Smooth muscle cell (in vitro differentiated cells): ENCODE measurements around the gene RAI1. TPM values are rescaled to one million over a fixed set of nuclear protein-coding genes. Genes with fewer than 3 reads are reported as not detected.

Experiments
- DNase-seq: peaks from one replicate; lab custom pipeline; 2025; ENCODE audit not compliant: unreplicated experiment; lab: John Stamatoyannopoulos, UW
- H2AFZ ChIP-seq: fragments of 200-600 bp; sonication (generic); 2 replicates; pipeline ENCODE4 v1.6.0; 2016; ENCODE audit warnings: antibody characterized with exemption, low read depth, mild to moderate bottlenecking
- H3F3A ChIP-seq: fragments of 200-600 bp; sonication (generic); 2 replicates; pipeline ENCODE4 v1.6.0; 2017; ENCODE audit warnings: antibody characterized with exemption, low read depth
- H3K27ac ChIP-seq: fragments of 200-600 bp; sonication (generic); 2 replicates; pipeline ENCODE4 v1.5.1; 2016; ENCODE audit warnings: low read depth, mild to moderate bottlenecking
- H3K27me3 ChIP-seq: fragments of 200-600 bp; sonication (generic); 2 replicates; pipeline ENCODE4 v1.6.1; 2016; ENCODE audit warnings: low read depth, mild to moderate bottlenecking
- H3K36me3 ChIP-seq: fragments of 200-600 bp; sonication (generic); 2 replicates; pipeline ENCODE4 v1.5.1; 2016; ENCODE audit warnings: low read depth
- H3K4me1 ChIP-seq: fragments of 200-600 bp; sonication (generic); 2 replicates; pipeline ENCODE4 v1.5.1; 2016; ENCODE audit warnings: low read depth
- H3K4me2 ChIP-seq: fragments of 200-600 bp; sonication (generic); 2 replicates; pipeline ENCODE4 v1.6.0; 2016; ENCODE audit warnings: mild to moderate bottlenecking
- H3K4me3 ChIP-seq: fragments of 200-600 bp; sonication (generic); 2 replicates; pipeline ENCODE4 v1.5.1; 2016; ENCODE audit warnings: mild to moderate bottlenecking
- H3K79me2 ChIP-seq: fragments of 200-600 bp; sonication (generic); 2 replicates; pipeline ENCODE4 v1.6.0; 2016; ENCODE audit warnings: low read depth, mild to moderate bottlenecking
- H3K9ac ChIP-seq: fragments of 200-600 bp; sonication (generic); 2 replicates; pipeline ENCODE4 v1.6.0; 2016; ENCODE audit warnings: low read depth
- H3K9me3 ChIP-seq: fragments of 200-600 bp; sonication (generic); replicated peaks from 2 replicates; pipeline ENCODE4 v1.5.1; 2016; ENCODE audit warnings: low read depth
- H4K20me1 ChIP-seq: fragments of 200-600 bp; sonication (generic); 2 replicates; pipeline ENCODE4 v1.6.0; 2016; ENCODE audit warnings: low read depth
- WGBS: methylation state at CpG from one replicate; pipeline ENCODE4 v1.1.7; 2016; ENCODE audit warnings: low lambda C conversion rate; 5-methylcytosine and 5-hydroxymethylcytosine counted together
- polyA plus RNA-seq: library from polyadenylated mRNA; unstranded; fragments of >200 nt; fragmentation: Nextera tagmentation; extraction: Ambion mirVana; gene quantifications from 2 replicates; pipeline ENCODE4 v1.2.1, GENCODE V29; 2016
- total RNA-seq: library from RNA; depleted of rRNA; stranded (reverse); fragments of >200 nt; gene quantifications from 2 replicates; pipeline ENCODE4 v1.2.3, GENCODE V29; 2014
- TF ChIP-seq, protein P1 (sequence below): fragments of 200-600 bp; sonication (generic); IDR thresholded peaks from 2 replicates; pipeline ENCODE4 v1.5.1; 2017; ENCODE audit warnings: borderline replicate concordance, mild to moderate bottlenecking, antibody characterized with exemption; ENCODE audit not compliant: insufficient read depth, poor library complexity, severe bottlenecking

RAI1 gene
- total and polyA plus RNA-seq, 2 experiments from 2014 or later, result 11.1 to 17.6 TPM

DNA sequence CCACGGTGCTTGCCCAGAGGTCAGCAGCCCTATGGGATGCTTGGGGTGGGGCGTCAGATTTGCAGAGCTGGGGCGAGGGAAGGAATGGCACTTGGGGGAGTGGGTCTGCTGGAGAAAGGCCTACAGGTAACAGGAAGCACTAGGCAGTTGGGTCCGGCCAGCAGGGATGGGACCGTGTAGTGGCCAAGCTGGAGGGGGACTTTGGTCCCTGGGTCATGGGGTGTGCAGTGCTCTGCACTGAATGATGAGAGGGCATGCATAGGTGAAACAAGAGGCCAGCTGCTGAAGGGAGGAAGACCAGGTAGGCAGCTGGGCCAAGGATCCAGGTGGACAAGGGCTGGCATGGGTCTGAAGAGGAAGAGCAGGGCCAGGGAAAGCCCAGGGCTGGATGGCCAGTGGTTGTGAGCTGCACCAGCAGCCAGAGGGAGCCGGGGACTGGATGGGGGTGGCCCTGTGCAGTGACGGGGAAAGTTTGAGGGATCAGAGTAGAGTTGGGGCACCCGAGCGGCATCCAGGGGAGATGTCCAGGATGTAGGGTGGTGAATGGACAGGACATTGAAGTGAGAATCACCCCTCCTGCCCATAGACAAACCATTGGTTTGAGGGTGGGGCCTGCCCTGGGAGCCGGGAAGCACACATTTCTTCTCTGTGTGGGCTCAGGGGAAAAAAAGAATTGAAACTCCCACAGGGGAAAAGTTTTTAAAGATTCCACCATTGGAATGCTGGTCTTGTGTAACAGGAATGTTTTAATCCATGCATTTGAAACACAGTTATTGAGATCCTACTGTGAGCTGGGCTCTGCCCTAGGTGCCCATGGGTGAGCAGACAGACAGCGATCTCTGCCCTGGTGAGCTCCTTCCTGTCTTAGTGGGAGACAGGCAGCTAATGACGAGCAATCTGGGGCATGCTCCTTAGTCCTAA, 25.1 kb downstream of the RAI1 start:
- Histone ChIP-seq H3K4me2 (no peak overlapping the region), H3K79me2 (peaks cover 99% of the 10 kb centered on the region), H3F3A (no peaks in the 10 kb centered on the region), H3K27ac (no peak overlapping the region), H3K9me3 (no peaks in the 10 kb centered on the region), H4K20me1 (peaks cover 100% of the 10 kb centered on the region), H2AFZ (no peak overlapping the region), H3K4me1 (peaks cover 12% of the 10 kb centered on the region), H3K9ac (no peak overlapping the region), H3K4me3 (no peak overlapping the region), H3K36me3 (no peaks in the 10 kb centered on the region), H3K27me3 (no peaks in the 10 kb centered on the region)
- DNase-seq, result no peak
- TF ChIP-seq, protein P1, sequence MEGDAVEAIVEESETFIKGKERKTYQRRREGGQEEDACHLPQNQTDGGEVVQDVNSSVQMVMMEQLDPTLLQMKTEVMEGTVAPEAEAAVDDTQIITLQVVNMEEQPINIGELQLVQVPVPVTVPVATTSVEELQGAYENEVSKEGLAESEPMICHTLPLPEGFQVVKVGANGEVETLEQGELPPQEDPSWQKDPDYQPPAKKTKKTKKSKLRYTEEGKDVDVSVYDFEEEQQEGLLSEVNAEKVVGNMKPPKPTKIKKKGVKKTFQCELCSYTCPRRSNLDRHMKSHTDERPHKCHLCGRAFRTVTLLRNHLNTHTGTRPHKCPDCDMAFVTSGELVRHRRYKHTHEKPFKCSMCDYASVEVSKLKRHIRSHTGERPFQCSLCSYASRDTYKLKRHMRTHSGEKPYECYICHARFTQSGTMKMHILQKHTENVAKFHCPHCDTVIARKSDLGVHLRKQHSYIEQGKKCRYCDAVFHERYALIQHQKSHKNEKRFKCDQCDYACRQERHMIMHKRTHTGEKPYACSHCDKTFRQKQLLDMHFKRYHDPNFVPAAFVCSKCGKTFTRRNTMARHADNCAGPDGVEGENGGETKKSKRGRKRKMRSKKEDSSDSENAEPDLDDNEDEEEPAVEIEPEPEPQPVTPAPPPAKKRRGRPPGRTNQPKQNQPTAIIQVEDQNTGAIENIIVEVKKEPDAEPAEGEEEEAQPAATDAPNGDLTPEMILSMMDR, result no peak
- 88% methylated on average over 12 of the region's 12 CpGs for WGBS

DNA sequence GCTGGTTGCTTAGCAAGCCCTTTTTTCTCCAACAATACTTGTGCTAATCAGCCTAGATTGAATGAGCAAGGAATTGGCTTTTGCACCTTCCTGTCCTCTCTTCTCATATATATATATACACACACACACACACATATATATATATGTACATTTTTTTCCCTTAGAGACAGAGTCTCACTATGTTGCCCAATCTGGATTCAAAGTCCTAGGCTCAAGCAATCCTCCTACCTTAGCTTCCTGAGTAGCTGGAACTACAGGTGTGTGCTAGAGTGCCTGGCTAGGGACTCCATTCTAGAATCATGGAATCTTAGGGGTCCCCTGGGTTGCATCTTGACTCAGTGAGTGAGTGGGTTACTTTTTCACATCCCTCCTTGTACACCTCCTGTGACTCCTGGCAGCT, 27.0 kb downstream of the RAI1 start:
- peaks cover 97% of the 10 kb centered on the region for H3K79me2 ChIP-seq
- H3K9ac ChIP-seq, result no peak overlapping the region
- no peak for DNase-seq
- peaks cover 23% of the 10 kb centered on the region for H3K4me1 ChIP-seq
- no peak overlapping the region for H2AFZ ChIP-seq
- H3K27ac ChIP-seq, result no peak overlapping the region
- TF ChIP-seq, protein P1, result no peak
- H3K27me3 ChIP-seq, result no peaks in the 10 kb centered on the region
- no peaks in the 10 kb centered on the region for H3K9me3 ChIP-seq
- peaks cover 12% of the 10 kb centered on the region for H3F3A ChIP-seq
- H3K4me3 ChIP-seq, result no peak overlapping the region
- H4K20me1 ChIP-seq, result peaks cover 100% of the 10 kb centered on the region
- H3K36me3 ChIP-seq, result no peaks in the 10 kb centered on the region
- H3K4me2 ChIP-seq, result no peak overlapping the region

GRCh38 chr17:17708816-17709215, 27.6 kb downstream of the RAI1 start:
- no peaks in the 10 kb centered on the region for H3K36me3 ChIP-seq
- H2AFZ ChIP-seq, result no peak overlapping the region
- H3K79me2 ChIP-seq, result peaks cover 97% of the 10 kb centered on the region
- peaks cover 100% of the 10 kb centered on the region for H4K20me1 ChIP-seq
- peaks cover 17% of the 10 kb centered on the region for H3F3A ChIP-seq
- WGBS, result 96% methylated on average over 9 of the region's 9 CpGs
- peaks cover 26% of the 10 kb centered on the region for H3K4me1 ChIP-seq
- no peaks in the 10 kb centered on the region for H3K27me3 ChIP-seq
- H3K4me2 ChIP-seq, result no peak overlapping the region
- H3K9ac ChIP-seq, result no peak overlapping the region
- no peak overlapping the region for H3K4me3 ChIP-seq
- no peak overlapping the region for H3K27ac ChIP-seq
- TF ChIP-seq, protein P1, result no peak
- no peaks in the 10 kb centered on the region for H3K9me3 ChIP-seq
- DNase-seq, result no peak
